GM21526 (cell line): ENCODE measurements around the gene MAP6.

ENCODE experiments used
- ATAC-seq: cut with Tn5 transposase; IDR thresholded peaks from one replicate; pipeline ENCODE4 v1.9.1; 2021; ENCODE audit warnings: moderate library complexity; ENCODE audit not compliant: unreplicated experiment, low FRiP score

Gene MAP6

DNA sequence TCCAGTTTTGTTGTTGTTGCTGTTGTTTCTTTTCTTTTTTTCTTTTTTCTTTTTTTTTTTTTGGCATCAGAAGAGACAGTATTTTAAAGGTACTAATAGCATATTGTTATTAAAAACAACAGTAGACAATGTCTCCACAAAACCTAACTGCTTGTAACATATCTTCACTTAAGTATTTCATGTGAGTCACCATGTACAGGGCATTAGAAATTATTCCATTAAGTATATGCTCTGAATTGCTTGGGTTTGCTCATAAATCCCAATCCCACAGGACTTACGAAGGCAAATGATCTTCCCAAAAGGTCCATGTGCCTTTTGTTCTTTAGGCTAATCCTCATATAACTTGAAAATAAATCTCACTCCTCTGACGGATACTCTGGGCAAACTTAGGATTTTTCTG is 35.9 kb downstream of the MAP6 start:
- no peak for ATAC-seq

DNA sequence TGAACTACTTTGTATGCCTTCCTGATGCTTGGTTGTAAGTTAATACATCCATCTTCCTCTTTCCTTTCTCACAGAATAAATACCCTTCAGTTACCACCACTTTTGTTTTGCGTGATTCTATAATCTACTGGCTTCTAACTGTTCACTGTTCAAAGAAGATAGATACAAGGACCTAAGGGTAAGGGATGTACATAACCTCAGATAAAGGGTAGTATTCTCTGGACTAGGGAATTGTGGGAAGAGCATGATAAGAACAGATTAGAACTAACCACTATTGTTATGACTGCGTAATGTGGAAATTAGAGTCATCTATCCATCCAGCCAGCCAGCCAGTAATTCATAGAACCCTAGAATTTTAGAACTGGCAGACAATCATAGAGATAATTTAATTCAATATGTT is 36.4 kb downstream of the MAP6 start:
- no peak for ATAC-seq

DNA sequence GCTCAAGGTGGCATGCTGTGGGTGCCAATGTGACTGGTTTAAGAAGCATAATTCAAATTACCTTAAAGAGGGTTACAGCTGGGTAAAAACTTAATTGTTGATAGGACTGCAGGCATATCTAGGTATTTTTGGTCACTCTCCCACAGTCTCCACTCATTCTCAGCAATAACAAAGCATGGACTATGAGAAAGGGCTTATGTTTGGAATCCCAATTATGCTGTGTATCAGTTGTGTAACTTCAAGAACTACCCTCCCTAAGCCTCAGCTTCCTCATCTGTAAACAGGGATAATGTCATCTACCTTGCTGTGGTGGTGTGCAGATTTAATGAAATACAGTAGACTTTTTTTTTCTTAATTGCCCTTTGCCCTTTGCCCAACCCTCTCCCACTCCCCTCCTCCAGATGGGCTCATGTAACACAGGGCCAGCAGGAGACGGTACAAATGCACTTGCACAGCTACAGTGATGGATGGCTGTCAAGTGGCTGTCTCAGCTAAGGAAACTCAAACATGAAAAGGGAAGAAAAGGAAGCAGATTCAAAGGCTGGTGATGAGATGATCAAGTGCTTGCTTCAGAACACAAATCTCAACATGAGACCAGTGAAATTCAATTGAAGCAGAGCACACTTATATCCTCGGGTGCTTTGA is 37.6 kb downstream of the MAP6 start:
- ATAC-seq = no peak

DNA sequence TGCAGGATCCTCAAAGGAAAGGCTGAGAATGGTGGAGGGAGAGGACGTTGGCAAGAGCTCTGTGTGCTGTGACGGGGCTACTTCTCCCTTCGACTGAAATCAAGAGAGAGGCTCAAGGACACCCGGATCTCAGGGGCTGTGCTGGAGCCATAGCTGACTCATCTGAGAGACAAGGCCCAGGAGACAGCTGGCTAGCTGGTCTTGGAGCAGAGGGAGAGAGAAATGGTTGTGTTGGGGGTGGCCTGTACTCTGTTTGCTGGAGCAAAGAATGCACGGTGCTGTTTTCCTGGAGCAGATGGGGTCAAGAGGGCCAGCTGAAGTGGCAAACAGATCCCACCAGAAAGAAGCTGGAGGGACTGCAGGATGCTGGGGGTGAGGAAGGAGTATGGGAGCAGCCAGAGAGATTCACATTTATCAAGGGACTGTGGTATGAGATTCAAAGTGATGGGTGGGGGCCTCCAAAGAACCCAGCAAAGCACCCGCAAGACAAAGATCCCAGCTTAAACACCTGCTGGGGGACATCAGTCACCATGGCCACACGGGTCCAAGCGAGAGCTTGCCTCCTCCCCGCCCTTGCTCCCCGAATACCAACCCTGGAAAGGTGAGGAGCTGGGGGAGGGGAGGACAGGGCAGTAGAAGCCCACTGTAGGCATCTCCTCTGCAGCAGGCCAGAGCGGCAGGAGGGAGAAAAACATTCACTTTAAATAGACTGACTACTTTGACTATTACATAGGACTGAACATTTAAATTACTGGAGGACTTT is 40.8 kb downstream of the MAP6 start:
- no peak for ATAC-seq

DNA sequence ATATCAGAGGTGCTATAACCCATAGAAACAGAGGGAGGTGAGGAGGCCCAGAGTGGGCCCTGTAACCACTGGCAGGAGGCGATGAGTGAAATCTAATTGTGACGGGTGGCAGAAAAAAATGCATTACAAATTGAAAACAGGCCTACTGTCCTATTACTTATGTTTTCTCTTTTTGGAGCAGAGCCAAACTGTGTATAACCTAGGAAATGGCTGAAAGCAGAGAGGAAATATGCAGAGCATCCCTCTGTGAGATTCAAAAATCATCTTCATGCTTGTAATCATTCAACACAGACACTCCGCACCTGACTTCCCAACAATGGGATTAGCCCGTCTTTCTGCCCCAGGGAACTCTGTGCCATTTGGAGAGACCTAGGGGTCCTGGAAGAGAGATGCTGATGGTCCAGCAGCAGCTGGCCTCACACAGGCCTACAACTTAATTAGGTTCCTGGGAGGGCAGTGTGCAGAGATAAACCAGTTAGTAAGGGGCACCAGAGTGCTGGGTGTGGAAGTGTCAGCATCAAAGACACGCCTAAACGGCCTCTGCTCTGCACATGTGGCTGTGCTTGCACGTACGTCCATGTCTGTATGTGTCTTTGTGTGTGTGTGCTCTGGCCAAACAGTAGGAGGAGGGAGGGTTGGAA is 41.8 kb downstream of the MAP6 start:
- ATAC-seq = no peak

DNA sequence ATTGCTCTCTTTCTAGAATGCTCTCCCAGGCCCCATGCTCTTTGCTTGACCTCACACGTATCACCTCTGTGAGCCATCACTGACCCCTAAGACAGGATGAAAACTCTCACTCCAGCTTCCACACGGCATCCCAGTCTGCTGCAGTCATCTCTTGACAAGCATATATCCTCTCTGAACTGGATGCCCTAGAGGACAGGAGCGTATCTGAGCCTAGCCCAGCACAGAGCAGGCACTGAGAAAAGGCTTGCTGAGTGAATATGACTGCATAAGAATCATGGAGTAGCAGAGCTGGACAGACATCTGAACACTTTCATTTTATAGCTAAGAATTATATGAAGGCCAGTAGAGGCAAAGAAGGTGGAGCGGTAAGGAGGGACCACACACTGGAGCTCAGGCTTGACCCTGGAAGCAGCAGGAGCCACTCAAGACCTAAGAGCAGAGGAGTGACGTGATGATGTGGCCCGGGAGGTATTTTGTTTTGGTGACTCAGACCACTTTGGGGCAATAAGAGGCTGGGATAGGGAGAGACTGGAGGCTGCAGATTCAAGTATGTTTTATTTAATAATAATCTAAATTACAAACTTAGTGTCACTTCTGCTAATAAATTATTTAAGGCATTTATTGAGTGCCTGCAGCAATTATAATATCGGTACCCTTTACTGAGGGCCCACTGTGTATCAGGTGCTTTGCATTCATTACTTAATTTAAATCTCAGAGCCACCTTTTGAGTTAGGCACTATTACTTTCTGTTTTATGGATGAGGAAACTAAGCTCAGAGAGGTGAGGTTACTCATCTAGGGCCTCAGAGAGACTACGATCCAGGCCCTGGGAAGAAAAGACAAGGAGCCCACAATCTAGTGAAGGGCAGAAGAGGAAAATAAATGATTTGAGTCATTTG is 42.6 kb downstream of the MAP6 start:
- no peak for ATAC-seq

DNA sequence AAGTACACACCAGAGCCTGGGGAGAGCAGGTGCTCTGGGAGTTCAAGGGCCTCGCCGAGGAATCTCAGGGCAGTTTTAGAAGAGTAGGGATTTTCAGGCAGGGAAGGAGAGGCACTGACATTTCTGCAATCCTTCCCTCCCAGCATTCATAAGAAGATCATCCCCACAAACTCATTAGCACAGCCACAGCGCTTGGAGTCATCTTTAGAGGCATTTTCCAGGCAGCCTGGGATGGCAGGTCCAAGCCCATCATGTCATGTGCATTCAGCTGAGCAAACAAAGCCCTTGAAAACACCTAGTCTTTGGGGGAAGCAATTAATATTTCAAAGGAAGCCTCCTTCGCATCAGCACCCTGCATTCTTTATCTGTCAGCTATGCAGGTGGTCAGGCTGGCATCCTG is 43.8 kb downstream of the MAP6 start:
- ATAC-seq = no peak

DNA sequence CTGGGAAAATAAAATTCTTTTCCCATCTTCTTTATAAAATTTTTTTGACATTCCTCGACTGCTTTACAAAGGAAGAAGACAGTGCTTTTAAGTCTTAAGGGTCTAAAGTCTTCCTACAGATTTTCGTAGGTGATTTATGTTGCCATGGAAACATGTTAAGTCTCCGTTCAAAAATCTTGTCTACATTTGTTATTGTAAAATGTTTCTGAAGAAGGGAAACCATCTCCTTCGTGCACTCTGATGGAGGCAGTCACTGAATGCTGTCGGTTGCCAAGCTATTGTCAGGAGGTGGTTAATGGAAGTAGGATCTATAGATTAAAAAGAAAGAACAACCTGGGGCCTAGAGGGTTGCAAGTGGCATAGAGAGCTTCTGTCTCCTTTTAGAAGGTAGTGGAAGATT is 52.6 kb downstream of the MAP6 start:
- no peak for ATAC-seq

DNA sequence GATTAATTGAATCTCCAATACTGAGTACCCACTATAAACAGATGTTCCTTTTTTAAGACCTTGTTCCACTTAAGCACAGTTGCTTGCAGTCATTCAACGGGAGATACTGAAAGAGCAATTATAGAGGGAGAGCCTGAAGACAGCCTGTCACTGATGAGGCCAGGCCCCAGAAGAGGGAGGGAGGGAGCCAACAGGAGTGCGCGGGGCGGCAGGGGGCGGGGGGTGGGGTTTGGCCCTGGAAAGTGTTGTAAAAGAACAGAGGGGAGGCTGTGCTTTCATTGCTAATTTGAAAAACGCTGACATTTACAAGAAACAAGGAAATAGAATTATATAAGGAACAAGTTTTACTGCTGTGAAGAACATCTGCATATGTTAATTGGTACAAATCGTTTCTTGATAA is 53.1 kb downstream of the MAP6 start:
- no peak for ATAC-seq

DNA sequence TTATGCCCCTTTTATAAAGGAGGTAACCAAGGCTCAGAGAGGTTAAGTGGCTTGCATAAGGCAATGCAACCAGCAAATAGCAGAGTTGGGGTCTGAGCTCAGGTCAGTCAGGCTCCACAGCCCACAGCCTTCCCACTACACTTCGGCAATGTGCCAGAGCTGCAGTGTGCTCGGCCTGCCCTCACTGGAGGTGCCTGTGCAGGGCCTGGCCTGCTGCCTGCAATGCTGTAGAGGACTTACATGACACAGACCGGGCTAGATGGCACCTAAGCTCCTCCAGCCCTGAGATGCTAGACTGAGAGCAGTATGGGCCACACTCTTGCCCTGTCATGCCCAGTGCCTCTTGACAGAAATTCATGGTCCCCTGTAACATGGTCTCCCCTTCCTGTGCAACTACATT is 57.0 kb downstream of the MAP6 start:
- ATAC-seq = no peak

DNA sequence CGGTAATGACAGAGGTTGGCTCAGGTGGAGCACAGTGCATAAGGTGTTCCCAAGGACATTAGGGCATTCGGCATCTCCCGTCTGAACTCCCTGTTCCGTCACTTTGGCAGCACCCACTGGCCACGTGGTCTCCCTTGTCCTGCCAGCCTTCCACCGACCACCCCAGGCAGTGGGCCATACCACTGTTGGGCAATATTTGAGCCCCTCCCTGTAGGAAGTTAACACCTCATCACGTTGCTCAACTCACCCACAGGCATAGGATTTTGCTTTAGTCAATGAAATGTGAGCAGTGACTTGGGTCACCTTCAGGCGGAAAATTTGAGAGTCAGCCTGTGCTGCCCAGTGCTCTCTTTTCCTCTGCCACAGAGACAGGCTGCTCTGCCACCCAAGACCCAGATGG is 62.7 kb downstream of the MAP6 start:
- no peak for ATAC-seq

DNA sequence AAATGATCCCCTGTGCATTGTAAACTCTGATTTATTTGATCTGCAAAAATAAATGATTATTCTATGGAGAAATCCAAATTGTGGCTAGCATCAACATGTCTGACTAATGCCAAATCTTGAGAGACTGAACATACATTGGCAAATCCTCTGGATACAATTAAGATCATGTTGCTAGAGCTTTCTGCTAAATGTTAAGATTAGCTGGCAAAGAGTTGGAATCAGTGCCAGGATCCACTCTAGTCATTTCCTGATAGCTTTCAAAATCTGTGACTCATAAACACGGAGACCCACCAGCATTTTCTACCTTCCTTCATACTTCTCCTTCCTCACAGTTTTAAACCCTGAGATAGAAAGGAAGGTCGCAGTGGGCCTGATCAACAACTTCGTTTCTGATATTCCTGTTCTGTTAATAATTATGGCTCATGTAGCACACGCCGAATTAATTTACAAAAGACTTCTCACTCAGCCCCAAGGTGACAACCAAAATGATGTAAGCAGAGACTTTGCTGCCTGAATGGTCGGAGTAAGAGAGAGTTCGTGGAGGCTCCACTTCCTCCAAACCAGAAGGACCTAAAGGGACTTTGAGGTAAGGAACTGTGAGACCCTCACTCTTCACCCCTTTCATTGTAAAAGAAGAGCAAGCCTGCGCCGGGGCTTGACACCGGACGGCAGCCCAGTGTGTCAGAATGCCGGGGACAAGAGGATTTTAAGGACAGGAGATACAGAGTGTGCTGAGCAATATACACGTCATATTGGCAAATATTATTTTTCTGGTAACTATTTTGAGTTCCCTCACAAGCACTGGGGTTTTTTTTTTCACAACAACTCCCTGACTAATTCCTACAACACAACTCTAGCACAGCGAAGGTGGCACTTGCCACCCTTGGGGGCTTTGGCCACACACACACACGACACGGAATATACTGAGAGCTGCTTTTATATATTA is 64.8 kb downstream of the MAP6 start:
- no peak for ATAC-seq

DNA sequence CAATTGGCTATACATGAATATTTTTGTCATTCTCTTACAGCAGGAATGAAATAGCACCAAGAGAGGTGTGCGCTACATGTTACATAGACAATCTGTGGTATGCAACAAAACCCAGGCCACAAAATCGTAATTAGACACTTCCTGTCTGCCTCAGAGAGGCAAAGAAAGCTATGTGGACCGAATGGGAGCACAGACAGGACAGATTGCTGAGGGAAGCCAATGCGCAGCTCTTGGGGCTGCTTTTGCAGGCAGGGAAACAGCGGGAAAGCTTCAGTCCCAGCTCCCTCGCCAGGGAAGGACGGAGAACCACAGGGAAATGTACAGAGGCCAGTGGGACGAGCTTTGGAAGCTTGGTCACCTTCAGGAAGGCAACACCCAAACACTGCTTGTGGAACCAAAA is 65.9 kb downstream of the MAP6 start:
- ATAC-seq = no peak

DNA sequence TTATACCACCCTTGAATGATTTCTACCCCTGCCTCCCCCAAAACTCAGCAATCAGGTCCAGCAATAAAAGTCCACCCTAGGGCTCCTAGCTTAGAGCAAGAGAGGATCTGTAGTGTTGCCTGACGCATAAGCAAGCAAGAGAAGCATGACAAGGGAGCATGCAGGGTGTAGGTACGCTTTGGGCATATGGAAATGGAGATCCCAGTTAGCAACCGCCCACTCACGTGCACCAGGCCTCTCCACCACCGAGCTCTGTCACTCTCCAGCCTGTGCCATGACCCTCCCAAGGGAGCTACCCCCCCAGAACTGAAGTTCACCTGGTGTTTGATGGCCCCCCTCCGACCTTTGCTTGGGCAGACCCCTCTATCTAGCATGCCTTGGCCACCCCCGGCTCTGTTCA is 67.3 kb downstream of the MAP6 start:
- ATAC-seq = no peak

DNA sequence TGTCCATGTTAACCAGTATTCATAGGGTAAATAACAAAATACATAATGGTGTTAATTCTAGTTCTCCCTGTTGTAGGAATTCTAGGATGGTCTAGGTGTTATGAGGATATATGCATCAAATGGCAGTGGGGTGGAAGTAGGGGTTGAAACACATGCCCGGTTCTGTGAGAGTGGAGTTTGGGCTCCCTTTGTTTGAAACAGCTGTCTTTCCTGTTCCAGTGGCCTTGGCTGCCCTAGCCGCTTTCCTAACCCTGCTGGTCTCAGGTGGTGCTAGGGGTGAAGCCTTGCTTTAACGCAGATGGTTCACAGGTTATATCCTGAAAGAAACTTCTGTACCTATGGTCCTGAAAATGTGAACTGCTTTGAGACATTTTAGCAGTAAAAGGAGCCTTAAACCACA is 68.5 kb downstream of the MAP6 start:
- no peak for ATAC-seq

DNA sequence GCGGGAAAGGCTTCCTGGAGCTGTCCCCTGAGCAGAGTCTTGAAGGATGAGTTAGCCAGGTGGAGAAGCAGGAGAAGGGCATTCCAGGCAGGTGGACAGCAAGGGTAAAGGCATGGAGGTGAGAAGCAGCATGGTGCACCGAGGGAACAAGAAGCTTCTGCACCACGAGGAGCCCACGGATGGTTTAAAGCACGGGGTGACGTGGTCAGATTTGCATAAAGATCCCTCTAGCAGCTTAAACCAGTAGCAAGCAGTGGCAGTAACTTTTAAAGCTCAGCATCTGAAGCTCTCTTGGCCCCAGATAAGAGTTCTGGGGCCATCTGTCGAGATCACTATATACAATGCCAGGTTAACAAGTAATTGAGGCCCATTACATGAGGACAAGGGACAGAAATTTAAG is 69.9 kb downstream of the MAP6 start:
- ATAC-seq = no peak

DNA sequence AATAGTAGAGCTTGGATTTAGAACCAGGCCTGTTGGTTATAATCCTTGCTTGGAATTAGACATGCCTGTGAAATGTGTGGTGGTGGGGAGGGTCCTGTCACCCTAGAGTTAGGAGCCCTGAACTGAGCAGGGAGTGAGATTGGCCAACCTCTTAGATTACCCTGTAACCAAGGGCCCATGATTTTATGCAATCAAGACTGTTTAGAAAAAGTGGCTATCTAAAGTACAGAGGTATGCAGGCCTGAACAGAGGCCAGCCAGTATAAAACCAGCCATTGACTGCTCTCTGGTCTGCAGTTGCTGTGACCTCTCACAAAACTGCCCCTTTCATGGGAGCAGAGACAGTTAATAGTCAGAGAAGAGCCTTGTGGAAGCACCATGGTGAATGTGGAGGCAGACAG is 70.6 kb downstream of the MAP6 start:
- no peak for ATAC-seq

DNA sequence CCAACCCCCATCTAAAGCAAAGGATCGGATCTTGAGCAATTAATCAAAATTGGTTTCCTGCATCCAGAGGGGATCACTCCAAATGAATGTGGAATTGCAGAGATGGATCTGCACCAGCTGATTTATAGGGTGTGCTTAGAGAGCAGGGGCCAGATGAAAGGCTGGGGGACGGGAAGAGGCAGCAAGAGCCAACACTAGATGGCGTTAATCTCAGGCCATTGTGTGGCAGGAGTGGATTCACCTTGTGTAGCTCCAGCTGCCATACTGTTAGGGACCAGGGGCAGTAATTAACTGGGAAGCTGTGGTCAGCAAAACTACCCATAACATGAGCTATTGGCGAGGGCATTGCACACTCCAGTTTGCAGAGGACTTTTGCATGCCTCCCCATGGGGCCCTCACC is 71.2 kb downstream of the MAP6 start:
- no peak for ATAC-seq

DNA sequence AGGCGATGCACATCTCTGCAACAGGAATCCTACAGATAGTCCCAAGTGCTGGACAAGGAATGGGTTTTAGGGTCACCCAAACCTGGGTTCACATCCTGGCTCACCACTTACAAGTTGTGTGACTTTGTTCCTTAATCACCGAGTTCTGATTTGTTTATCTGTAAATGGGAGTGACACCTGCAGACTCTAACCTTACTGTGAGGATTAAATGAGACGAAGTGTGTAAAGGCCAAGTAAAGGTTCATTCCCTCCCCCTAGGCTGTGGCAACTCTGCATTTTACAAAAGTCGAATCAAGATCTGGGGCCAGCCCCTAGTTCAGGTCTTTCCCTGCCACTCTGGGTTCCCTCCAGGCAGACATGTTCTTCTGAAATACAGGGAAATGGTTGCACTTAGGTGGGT is 71.9 kb downstream of the MAP6 start:
- ATAC-seq = no peak

DNA sequence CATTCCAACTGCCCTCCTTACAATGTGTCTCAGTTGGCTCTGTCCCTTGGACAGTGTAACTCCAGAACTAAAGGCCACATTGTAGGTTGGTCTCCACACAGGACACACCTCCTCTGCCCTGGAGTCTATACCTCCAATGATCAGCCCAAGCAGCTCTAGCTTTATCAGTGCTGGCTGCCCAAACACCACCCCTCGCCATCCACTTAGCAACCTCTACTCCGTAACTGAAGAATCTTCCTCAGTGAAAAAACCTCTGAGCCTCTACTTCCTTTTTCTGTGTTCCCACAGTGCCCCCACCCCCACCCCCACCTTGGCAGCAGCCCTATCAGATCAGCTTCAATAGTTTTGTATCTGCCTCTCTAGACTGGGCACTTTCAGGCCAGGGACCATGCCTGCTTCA is 73.4 kb downstream of the MAP6 start:
- no peak for ATAC-seq
